Cerebellar cortex (tissue), 1 donor: Measurements from ENCODE around the gene LRPAP1.
"Not testable (repeated sequence)": the region's sequence is repeated elsewhere in the genome, so short reads cannot be mapped to it uniquely, and the experiment has no call there.

ENCODE experiments used
- DNase-seq: peaks from one replicate; pipeline ENCODE4 v3.0.0-alpha.2; 2015; ENCODE audit warnings: low spot score

LRPAP1 gene

DNA sequence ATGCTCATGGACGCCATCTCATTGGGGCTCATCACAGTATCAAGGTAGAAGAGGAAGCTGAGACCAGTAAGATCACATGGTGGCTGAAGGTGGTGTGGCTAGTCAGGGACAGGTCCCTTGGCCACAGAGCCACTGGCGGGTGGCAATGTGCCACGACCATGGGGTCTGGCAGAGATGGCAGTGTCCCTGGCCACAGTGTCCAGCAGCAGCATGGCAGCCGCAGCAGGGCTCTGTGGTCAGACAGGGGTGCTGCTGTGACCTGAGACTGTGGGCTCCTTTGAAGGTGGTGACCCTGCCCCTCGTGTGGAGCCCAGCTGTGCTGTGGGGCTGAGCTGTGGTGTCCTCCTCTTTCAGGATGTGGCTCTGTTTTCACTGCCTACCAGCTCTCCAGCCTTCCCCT is 71.3 kb downstream of the LRPAP1 start:
- no peak for DNase-seq

DNA sequence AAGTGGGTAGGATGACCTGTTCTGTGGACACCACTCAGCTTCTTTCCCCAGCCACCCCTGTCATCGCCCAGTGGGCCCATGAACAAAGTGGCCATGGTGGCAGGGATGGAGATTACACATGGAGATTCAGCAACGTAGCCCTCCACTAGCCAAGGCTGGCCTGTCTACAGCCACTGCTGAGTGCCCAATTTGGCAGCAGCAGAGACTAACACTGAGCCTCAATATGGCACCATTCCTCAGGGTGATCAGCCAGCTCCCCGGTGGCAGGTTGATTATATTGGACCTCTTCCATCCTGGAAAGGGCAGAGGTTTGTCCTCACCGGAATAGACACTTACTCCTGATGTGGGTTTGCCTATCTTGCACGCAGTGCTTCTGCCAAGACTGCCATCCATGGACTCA is 73.1 kb downstream of the LRPAP1 start:
- DNase-seq: peak; percentile 51

DNA sequence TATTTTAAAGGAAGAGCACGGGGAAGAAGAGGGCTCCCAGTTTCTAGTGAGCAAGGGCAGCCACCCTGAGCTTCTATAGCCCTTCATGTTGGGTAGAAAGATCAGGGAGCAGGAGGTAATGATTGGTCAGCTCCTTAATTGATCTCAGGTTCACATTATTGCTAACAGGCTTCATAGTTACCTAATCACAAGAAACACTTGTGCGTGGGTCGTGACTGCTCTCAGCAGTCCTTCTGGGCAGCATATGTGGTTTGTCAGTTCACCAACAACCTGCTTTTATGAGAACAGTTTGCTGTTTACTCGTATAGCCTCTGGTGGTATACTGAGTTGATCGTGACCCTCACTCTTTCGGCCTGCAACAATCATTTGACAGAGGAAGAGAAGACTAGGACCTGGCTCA is 73.9 kb downstream of the LRPAP1 start:
- DNase-seq: no peak

DNA sequence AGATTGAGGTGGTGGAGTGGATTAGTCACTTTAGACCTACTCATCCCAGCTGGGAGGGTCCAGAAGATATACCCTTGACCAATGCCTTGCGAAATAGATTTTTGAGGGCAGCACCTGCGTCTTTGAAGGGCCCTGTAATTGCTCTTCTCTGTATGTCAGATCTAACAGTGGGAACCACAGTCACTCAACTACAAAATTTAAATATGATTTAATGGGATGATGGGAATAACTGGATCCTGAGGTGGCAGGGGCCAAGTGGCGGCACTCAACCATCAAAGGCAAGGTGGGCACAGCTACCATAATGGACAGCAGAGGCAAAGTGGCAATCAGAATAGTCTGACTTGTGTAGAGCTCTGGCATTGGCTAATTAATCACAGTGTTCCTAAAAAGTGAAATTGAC is 76.6 kb downstream of the LRPAP1 start:
- DNase-seq: not testable (repeated sequence)
